ENCODE results near the gene COG5. TPM values are rescaled to one million over a fixed set of nuclear protein-coding genes. Genes with fewer than 3 reads are reported as not detected.

COG5 gene
- total RNA-seq, 1 donor from 2014 or later, result 26.8 TPM

GRCh38 chr7:107313355-107313754, 250.4 kb downstream of the COG5 start:
- Mint-ChIP-seq H3K27ac (ENCODE audit: unreplicated experiment) (no peak overlapping the region), H3K36me3 (ENCODE audit: low read depth) (peaks cover 8% of the 10 kb centered on the region), H3K27me3 (ENCODE audit: low read depth) (no peaks in the 10 kb centered on the region), H3K4me3 (no peak overlapping the region), H3K4me1 (no peaks in the 10 kb centered on the region), H3K9me3 (no peaks in the 10 kb centered on the region)
- DNase-seq (ENCODE audit: low read depth, low spot score), result no peak
- TF ChIP-seq CTCF (conservative IDR thresholded peaks at IDR 0.05), result no peak

GRCh38 chr7:107312418-107312817, 251.3 kb downstream of the COG5 start:
- peak overlapping the region; percentile 44 for H3K27ac Mint-ChIP-seq (ENCODE audit: unreplicated experiment)
- no peaks in the 10 kb centered on the region for H3K4me1 Mint-ChIP-seq
- H3K27me3 Mint-ChIP-seq (ENCODE audit: low read depth), result no peaks in the 10 kb centered on the region
- peaks cover 8% of the 10 kb centered on the region for H3K36me3 Mint-ChIP-seq (ENCODE audit: low read depth)
- H3K4me3 Mint-ChIP-seq, result no peak overlapping the region
- no peaks in the 10 kb centered on the region for H3K9me3 Mint-ChIP-seq
- TF ChIP-seq CTCF (conservative IDR thresholded peaks at IDR 0.05), result no peak
- no peak for DNase-seq (ENCODE audit: low read depth, low spot score)

- no peak overlapping the region for H3K27ac Mint-ChIP-seq (ENCODE audit: unreplicated experiment)
- H3K9me3 Mint-ChIP-seq, result no peaks in the 10 kb centered on the region
- DNase-seq (ENCODE audit: low read depth, low spot score), result no peak
- no peaks in the 10 kb centered on the region for H3K4me1 Mint-ChIP-seq
- no peaks in the 10 kb centered on the region for H3K27me3 Mint-ChIP-seq (ENCODE audit: low read depth)
- TF ChIP-seq CTCF (conservative IDR thresholded peaks at IDR 0.05), result no peak
- H3K36me3 Mint-ChIP-seq (ENCODE audit: low read depth), result peaks cover 4% of the 10 kb centered on the region
- no peak overlapping the region for H3K4me3 Mint-ChIP-seq
Measured at GRCh38 chr7:107309296-107309695, 254.4 kb downstream of the COG5 start.

GRCh38 chr7:107304636-107305035, 259.1 kb downstream of the COG5 start:
- no peak for DNase-seq (ENCODE audit: low read depth, low spot score)
- Mint-ChIP-seq H3K4me3 (no peak overlapping the region), H3K9me3 (peaks cover 3% of the 10 kb centered on the region), H3K27ac (ENCODE audit: unreplicated experiment) (no peak overlapping the region), H3K4me1 (no peaks in the 10 kb centered on the region), H3K36me3 (ENCODE audit: low read depth) (no peaks in the 10 kb centered on the region), H3K27me3 (ENCODE audit: low read depth) (no peaks in the 10 kb centered on the region)
- TF ChIP-seq CTCF (conservative IDR thresholded peaks at IDR 0.05), result no peak

- Mint-ChIP-seq H3K27me3 (ENCODE audit: low read depth) (no peaks in the 10 kb centered on the region), H3K27ac (ENCODE audit: unreplicated experiment) (no peak overlapping the region), H3K9me3 (peaks cover 3% of the 10 kb centered on the region), H3K4me3 (no peak overlapping the region), H3K4me1 (no peaks in the 10 kb centered on the region), H3K36me3 (ENCODE audit: low read depth) (no peaks in the 10 kb centered on the region)
- no peak for DNase-seq (ENCODE audit: low read depth, low spot score)
- no peak for TF ChIP-seq CTCF (conservative IDR thresholded peaks at IDR 0.05)
Measured at GRCh38 chr7:107304063-107304462, 259.7 kb downstream of the COG5 start.

Data from neural crest cell (in vitro differentiated cells).